Fibroblast of the conjunctiva (primary cell): ENCODE results near the gene EEF2K.
"Not testable (repeated sequence)": the region's sequence is repeated elsewhere in the genome, so short reads cannot be mapped to it uniquely, and the experiment has no call there.

Experiments
- DNase-seq: peaks from one replicate; pipeline ENCODE4 v3.0.0-alpha.2; 2010; ENCODE audit warnings: low read depth

Gene EEF2K

DNA sequence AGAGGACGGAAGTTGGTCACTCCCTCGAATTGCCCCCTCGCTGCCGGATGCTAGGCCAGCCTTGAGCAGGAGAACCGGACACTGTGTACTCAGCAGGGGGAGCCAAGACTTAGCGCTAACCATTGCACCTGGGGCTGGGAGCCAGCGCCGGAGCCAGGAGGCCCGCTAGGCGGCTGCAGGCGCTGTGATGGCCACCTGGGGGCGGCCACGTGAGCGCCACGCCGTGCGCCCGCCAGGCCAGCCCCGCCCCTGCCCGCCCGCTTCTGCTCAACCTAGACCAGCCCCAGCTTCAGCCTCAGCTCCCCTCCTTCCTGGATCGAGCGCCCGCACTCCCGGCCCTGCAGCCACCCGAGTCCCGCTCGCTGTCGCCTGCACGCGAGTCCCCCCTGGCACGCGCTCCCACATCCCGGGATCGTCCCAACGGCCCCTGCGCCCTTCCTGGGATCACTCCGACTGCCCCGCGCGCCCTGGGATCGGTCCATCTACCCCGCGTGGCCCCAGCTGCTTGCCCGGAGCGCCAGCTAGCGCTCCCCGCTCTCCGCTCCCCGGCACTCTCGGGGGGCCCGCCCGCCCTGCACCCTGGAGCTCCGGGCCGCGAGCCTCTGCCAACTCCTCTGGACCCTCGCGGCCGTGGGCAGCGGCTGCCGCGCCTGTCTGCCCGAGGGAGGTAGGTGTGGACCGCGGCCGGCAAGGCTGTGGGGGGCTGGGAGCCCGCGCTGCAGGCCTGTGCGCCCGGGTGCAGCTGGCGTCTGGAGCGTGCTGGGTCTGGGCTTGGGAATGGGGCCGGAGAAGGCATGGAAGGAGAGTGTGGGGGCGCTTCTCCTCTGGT, at the start of gene EEF2K:
Gene EEF2K (plus strand): TSS at position 266 of the 829 bp plus-strand sequence. CDS start 19,452 bp downstream, outside the sequence.
- peak; percentile 93 for DNase-seq

- DNase-seq, result no peak
Observed at GRCh38 chr16:22161401-22161800, 44.7 kb upstream of the EEF2K start.

DNA sequence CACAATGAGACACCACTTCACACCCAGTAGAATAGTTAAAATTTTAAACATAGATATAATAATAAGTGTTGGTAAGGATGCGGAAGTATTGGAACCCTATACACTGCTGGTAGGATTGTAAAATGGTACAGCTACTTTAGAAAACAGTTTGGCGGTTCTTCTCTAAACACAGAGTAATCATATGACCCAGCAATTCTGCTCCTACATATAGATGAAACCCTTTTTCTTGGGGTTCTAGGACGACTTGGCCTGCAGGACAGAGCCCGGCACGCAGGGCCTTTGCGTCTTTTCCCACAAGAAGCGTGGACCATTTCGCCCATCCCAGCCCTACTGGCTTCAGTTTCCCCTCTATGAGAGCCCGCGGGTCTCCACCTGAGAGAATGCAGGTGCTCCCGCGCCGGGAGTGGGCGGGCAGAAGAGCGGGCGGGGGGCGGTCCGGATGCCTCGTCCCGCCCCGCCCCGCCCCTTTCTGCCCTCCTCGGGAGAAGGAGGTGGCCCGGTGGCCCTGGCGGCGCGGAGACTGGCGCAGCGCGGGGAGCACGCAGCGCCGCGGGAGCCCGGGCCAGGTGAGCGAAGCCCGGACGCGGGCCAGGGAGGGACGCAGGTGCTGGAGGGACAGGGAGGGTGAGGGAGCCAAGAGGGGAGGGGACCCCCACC, 44.0 kb upstream of the EEF2K start, which contains the start of gene SDR42E2:
Gene SDR42E2 (plus strand): TSS at position 508 of the 657 bp plus-strand sequence. CDS start 3,077 bp downstream, outside the sequence.
- no peak for DNase-seq

DNA sequence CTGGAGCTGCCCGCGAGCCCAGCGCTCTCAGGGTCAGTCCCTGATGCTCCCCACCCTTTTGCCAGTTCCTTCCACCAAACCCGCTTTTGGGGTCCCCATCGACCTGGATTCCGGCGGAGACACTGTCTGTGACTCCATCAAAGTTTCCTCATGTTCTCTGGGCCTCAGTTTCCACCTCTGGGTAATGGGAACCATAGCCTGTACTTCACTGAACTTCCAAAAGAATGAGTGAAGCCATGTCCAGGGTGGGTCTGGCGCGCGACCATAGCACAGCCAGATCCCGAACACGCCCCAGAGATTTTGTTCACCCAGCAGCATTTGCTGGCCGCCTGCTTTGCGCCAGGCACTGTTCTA, 43.4 kb upstream of the EEF2K start:
- DNase-seq, result no peak

- no peak for DNase-seq
Observed at GRCh38 chr16:22163806-22164205, 42.3 kb upstream of the EEF2K start.

GRCh38 chr16:22164482-22164881, 41.6 kb upstream of the EEF2K start:
- no peak for DNase-seq

GRCh38 chr16:22165508-22166285, 40.4 kb upstream of the EEF2K start:
- DNase-seq, result no peak

GRCh38 chr16:22171953-22172352, 34.1 kb upstream of the EEF2K start:
- no peak for DNase-seq

GRCh38 chr16:22172642-22173041, 33.4 kb upstream of the EEF2K start:
- DNase-seq, result not testable (repeated sequence)

DNA sequence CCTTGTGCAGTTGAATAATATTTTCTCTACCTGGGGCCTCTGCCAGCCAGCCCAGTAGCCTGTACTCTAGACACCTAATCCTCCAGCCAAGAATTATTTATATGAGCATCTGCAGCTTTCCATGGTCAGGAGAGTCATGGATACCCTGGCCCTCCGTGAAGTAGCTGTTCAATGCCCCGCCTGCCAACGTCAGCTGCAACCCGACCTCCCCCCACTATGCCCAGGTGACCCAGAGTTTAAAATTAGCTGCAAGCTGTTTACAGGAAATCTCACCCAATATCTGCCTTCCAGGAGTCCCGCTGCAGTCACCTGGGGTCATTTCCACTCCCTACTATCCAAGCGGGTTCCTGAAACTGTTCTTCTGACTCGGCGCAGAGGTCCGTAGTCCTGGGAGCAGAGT, 31.4 kb upstream of the EEF2K start:
- DNase-seq, result no peak

GRCh38 chr16:22177968-22178930, 27.8 kb upstream of the EEF2K start:
- DNase-seq, result no peak

DNA sequence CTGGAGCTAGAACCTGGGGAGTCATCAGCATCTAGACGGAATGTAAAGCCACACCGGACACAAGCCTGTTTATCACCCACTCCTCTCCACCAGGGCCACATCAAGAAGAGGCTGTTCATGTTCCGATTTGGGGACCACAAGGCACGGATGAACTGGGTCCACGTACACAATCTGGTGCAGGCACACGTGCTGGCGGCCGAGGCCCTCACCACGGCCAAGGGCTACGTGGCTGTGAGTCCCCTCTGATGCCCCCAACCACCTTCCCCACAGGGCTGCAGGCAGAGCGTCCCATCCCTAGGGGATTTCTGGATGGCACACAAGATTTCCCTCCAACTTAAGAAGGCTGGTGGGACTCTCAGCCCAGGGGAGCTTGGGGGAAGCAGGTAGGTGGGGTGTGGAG, 24.7 kb upstream of the EEF2K start:
- no peak for DNase-seq

- no peak for DNase-seq
Observed at GRCh38 chr16:22181843-22182242, 24.2 kb upstream of the EEF2K start.

DNA sequence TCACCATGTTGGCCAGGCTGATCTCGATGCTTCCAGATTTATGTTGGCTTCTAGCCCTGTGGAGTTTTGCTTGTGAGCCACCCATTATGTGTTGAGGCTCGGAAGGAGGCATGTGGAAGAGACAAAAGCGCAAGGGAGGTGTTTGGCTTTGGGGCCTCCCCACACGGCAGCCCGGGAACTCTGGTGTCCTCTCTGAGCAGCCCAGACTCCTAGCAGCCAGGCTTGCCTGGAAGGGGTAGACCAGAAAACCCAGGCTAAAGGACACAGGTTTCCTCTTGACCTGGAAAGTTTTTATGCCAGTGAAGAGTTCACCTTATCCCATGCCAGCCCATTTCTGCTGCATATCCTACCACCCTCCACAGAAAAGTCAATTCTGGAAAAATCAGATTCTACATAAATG, 22.7 kb upstream of the EEF2K start:
- no peak for DNase-seq

DNA sequence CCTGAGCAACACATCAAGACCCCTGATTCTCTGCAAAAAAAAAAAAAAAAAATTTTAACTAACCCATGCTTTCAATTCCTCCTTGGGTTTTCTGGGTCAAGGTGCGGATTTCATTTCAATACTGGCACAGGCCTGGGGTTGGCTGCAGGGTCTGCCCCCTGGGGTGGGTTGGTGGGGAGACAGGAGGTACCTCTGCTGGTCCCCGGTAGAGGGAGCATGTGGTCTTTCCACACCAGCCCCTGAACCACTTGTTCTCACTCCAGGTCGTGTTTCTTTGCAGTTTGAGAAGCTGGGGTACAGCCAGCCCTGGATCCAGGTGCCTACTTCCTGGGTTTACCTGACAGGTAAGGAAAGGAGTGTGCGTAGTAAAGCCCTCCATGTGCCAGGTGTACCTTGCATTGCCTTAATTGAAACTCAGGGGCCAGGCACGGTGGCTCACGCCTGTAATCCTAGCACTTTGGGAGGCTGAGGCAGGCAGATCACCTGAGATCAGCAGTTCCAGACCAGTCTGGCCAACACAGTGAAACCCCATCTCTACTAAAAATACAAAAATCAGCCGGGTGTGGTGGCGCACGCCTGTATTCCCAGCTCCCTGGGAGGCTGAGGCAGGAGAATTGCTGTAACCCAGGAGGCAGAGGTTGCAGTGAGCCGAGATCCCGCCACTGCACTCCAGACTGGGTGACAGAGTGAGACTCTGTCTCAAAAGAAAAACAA, 22.0 kb upstream of the EEF2K start:
- no peak for DNase-seq

GRCh38 chr16:22184615-22184968, 21.5 kb upstream of the EEF2K start:
- DNase-seq, result no peak

GRCh38 chr16:22186517-22186916, 19.6 kb upstream of the EEF2K start:
- no peak for DNase-seq

GRCh38 chr16:22188267-22188594, 17.8 kb upstream of the EEF2K start:
- no peak for DNase-seq

GRCh38 chr16:22188595-22189442, 17.3 kb upstream of the EEF2K start:
- peak; percentile 89 for DNase-seq

DNA sequence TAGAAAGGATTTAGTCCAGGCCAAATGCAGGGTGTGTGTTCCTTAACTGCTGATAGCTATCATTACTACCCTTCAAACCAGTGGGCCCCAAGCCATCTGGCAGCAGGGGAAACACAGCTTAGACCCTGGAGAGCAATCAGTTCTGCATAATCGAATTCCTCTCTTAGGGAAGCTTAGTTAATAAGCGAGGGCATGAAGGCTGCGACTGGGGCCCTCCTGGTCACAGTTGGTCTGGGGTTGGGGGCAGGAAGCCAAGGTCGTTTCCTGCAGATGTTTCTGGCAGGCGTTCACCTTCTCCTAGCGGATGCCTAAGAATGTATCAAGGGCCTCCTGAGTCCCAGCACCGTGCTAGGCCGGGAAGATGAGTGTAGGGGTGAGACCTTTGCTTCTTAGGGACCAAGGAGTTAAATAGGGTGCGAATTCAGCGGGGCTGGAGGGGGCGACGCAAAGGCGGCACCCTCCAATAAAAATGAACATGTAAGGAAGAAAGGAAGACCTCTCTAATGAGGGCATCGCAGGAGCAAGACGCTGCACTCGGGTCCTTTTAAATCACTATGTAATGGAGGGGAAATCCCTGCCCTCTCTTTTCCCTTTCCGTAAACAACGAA, 16.5 kb upstream of the EEF2K start:
- no peak for DNase-seq
